ENCODE measurements around the gene THAP7.

DNA sequence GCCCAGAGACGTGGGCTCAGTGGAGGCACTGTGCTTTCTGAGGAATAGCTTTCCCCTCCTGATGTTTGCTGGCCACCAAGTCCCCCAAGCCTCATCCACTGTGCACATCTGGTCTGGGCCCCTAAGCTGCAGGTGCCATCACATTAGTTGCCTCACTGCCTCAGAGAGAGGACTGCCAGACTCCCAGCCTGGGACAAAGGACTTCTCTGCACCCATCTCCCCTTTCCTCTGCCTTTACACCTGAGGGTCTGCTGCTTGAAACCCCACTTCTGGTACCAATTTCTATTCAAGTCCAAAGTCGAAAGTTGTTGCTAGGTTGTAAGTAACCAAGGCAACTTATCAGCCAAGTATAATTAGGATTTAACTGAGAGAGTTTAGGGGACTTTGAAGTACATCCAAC lies 23.5 kb downstream of the THAP7 start:
- TF ChIP-seq, protein P1, sequence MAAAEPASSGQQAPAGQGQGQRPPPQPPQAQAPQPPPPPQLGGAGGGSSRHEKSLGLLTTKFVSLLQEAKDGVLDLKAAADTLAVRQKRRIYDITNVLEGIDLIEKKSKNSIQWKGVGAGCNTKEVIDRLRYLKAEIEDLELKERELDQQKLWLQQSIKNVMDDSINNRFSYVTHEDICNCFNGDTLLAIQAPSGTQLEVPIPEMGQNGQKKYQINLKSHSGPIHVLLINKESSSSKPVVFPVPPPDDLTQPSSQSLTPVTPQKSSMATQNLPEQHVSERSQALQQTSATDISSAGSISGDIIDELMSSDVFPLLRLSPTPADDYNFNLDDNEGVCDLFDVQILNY (CRISPR knock-in tag; IDR thresholded peaks at IDR 0.05), result no peak
- no peak for TF ChIP-seq SP2 (IDR thresholded peaks at IDR 0.05; ENCODE audit: extremely low read depth, low read depth, low read length, poor library complexity, severe bottlenecking)
- no peak for TF ChIP-seq FUS (optimal IDR thresholded peaks at IDR 0.05; ENCODE audit: low read depth, low read length)
- TF ChIP-seq, protein P2, sequence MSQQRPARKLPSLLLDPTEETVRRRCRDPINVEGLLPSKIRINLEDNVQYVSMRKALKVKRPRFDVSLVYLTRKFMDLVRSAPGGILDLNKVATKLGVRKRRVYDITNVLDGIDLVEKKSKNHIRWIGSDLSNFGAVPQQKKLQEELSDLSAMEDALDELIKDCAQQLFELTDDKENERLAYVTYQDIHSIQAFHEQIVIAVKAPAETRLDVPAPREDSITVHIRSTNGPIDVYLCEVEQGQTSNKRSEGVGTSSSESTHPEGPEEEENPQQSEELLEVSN (IDR thresholded peaks at IDR 0.05; ENCODE audit: borderline replicate concordance in 1 of 2, extremely low read depth in 1 of 2, insufficient read depth in 1 of 2, insufficient read length in 1 of 2, low read depth in 1 of 2, low read length in 1 of 2, poor library complexity in 1 of 2, severe bottlenecking in 1 of 2), result no peak
- TF ChIP-seq RBM25 (IDR thresholded peaks at IDR 0.05; ENCODE audit: low read depth, low read length, severe bottlenecking), result no peak
- no peak for TF ChIP-seq ZNF79 (CRISPR knock-in tag; IDR thresholded peaks at IDR 0.05; ENCODE audit: low read depth)
